KMS-11 (cell line): Measurements from ENCODE around the gene CFAP299.

ENCODE experiments used
- H2AFZ ChIP-seq: fragments of 200-600 bp; sonication (generic); 2 replicates; pipeline ENCODE4 v1.6.1; 2016; ENCODE audit warnings: antibody characterized with exemption, mixed run types, low read depth
- H3K27ac ChIP-seq: fragments of 200-600 bp; sonication (generic); 2 replicates; pipeline ENCODE4 v1.6.1; 2016; ENCODE audit warnings: mild to moderate bottlenecking, mixed run types
- H3K27me3 ChIP-seq: fragments of 200-600 bp; sonication (generic); 2 replicates; pipeline ENCODE4 v1.6.1; 2017; ENCODE audit warnings: mild to moderate bottlenecking, low read depth, mixed run types, moderate library complexity; ENCODE audit not compliant: insufficient read depth
- H3K36me3 ChIP-seq: fragments of 200-600 bp; sonication (generic); 2 replicates; pipeline ENCODE4 v1.6.1; 2017; ENCODE audit warnings: mild to moderate bottlenecking, mixed run types; ENCODE audit not compliant: insufficient read depth
- H3K4me1 ChIP-seq: fragments of 200-600 bp; sonication (generic); 2 replicates; pipeline ENCODE4 v1.6.1; 2016; ENCODE audit warnings: mild to moderate bottlenecking, low read depth, mixed run types; ENCODE audit not compliant: poor library complexity, severe bottlenecking
- H3K4me2 ChIP-seq: fragments of 200-600 bp; sonication (generic); 2 replicates; pipeline ENCODE4 v1.7.0; 2016; ENCODE audit warnings: mild to moderate bottlenecking, mixed run types
- H3K4me3 ChIP-seq: fragments of 200-600 bp; sonication (generic); IDR thresholded peaks from 2 replicates; pipeline ENCODE4 v1.6.1; 2017; ENCODE audit warnings: low read depth, low read length, mixed read lengths; ENCODE audit not compliant: insufficient read depth
- H3K79me2 ChIP-seq: fragments of 200-600 bp; sonication (generic); 2 replicates; pipeline ENCODE4 v1.6.1; 2016; ENCODE audit warnings: low read depth, mixed run types; ENCODE audit not compliant: insufficient read depth
- H3K9ac ChIP-seq: fragments of 200-600 bp; sonication (generic); 2 replicates; pipeline ENCODE4 v1.6.1; 2016; ENCODE audit warnings: mild to moderate bottlenecking, mixed run types
- H4K20me1 ChIP-seq: fragments of 200-600 bp; sonication (generic); 2 replicates; pipeline ENCODE4 v1.6.1; 2016; ENCODE audit warnings: mild to moderate bottlenecking, mixed run types; ENCODE audit not compliant: insufficient read depth
- TF ChIP-seq, protein P1 (sequence below): fragments of 200-600 bp; sonication (generic); conservative IDR thresholded peaks from 2 replicates; pipeline ENCODE4 v1.6.1; 2017; ENCODE audit warnings: low read depth, mild to moderate bottlenecking, antibody characterized with exemption, low read length, moderate library complexity, mixed read lengths

CFAP299 gene

GRCh38 chr4:80705311-80705710 lies 369.8 kb downstream of the CFAP299 start:
- Histone ChIP-seq H3K79me2 (no peaks in the 10 kb centered on the region), H3K36me3 (no peaks in the 10 kb centered on the region), H2AFZ (no peak overlapping the region), H3K4me3 (no peak overlapping the region), H3K4me2 (no peak overlapping the region), H4K20me1 (no peaks in the 10 kb centered on the region), H3K4me1 (no peaks in the 10 kb centered on the region), H3K9ac (no peak overlapping the region), H3K27me3 (no peaks in the 10 kb centered on the region), H3K27ac (no peak overlapping the region)
- TF ChIP-seq, protein P1, sequence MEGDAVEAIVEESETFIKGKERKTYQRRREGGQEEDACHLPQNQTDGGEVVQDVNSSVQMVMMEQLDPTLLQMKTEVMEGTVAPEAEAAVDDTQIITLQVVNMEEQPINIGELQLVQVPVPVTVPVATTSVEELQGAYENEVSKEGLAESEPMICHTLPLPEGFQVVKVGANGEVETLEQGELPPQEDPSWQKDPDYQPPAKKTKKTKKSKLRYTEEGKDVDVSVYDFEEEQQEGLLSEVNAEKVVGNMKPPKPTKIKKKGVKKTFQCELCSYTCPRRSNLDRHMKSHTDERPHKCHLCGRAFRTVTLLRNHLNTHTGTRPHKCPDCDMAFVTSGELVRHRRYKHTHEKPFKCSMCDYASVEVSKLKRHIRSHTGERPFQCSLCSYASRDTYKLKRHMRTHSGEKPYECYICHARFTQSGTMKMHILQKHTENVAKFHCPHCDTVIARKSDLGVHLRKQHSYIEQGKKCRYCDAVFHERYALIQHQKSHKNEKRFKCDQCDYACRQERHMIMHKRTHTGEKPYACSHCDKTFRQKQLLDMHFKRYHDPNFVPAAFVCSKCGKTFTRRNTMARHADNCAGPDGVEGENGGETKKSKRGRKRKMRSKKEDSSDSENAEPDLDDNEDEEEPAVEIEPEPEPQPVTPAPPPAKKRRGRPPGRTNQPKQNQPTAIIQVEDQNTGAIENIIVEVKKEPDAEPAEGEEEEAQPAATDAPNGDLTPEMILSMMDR = no peak

GRCh38 chr4:80709082-80709869 lies 373.7 kb downstream of the CFAP299 start:
- Histone ChIP-seq H4K20me1 (no peaks in the 10 kb centered on the region), H3K79me2 (no peaks in the 10 kb centered on the region), H3K4me1 (no peaks in the 10 kb centered on the region), H3K27me3 (no peaks in the 10 kb centered on the region), H3K36me3 (no peaks in the 10 kb centered on the region), H2AFZ (no peak overlapping the region), H3K4me2 (no peak overlapping the region), H3K27ac (no peak overlapping the region), H3K9ac (no peak overlapping the region), H3K4me3 (no peak overlapping the region)
- TF ChIP-seq, protein P1 = no peak

DNA sequence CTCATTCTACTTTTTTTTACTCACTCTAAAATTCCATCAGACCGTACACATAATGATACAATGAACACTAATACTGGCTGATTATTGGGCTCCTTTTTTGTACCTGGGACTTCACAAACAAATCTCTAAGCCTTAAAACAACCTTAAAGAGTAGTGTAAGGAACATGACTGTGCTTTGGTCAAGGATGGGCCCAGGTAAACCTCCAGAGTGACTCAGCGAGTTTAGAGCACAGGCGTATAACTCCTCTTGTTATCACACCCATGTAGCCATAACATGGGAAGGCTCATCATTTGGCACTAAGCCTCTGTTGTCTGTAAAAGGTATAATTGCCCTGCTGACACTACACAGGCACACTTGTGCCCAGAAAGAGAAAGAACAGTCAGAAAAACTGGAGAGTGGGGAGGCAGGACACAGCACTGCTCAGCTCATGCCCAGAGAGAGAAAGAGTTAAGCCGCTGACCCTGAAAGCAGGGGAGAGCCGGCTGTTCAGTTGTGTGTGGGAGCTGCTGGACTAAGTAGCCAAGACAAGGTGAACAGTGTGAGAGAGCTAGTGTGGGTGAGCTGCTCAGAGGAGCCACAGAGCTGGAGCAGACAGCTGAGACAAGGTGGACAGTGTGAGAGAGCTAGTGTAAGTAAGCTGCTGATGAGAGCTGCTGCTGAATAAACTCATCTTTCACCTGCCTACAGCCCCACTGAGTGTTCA lies 375.4 kb downstream of the CFAP299 start:
- no peaks in the 10 kb centered on the region for H4K20me1 ChIP-seq
- H3K9ac ChIP-seq = no peak overlapping the region
- H3K4me3 ChIP-seq = no peak overlapping the region
- no peaks in the 10 kb centered on the region for H3K4me1 ChIP-seq
- no peaks in the 10 kb centered on the region for H3K36me3 ChIP-seq
- no peak overlapping the region for H3K4me2 ChIP-seq
- H3K27me3 ChIP-seq = no peaks in the 10 kb centered on the region
- TF ChIP-seq, protein P1 = no peak
- no peaks in the 10 kb centered on the region for H3K79me2 ChIP-seq
- H3K27ac ChIP-seq = no peak overlapping the region
- no peak overlapping the region for H2AFZ ChIP-seq

- Histone ChIP-seq H3K36me3 (no peaks in the 10 kb centered on the region), H3K4me1 (no peaks in the 10 kb centered on the region), H4K20me1 (no peaks in the 10 kb centered on the region), H3K27me3 (no peaks in the 10 kb centered on the region), H3K79me2 (no peaks in the 10 kb centered on the region), H3K4me2 (no peak overlapping the region), H3K27ac (no peak overlapping the region), H3K9ac (no peak overlapping the region), H3K4me3 (no peak overlapping the region), H2AFZ (no peak overlapping the region)
- TF ChIP-seq, protein P1 = no peak
Measured at GRCh38 chr4:80711956-80712355, 376.4 kb downstream of the CFAP299 start.
